Epithelial cell of umbilical artery (primary cell): ENCODE measurements around the gene PRKACB. TPM values are rescaled to one million over a fixed set of nuclear protein-coding genes. Genes with fewer than 3 reads are reported as not detected.

ENCODE experiments used
- total RNA-seq: library from RNA; depleted of rRNA; stranded (reverse); fragments of >200 nt; gene quantifications from 2 replicates; pipeline ENCODE4 v1.2.3, GENCODE V29; 2014

The PRKACB gene
- total RNA-seq: 86.4 and 101 TPM in 2 replicates

DNA sequence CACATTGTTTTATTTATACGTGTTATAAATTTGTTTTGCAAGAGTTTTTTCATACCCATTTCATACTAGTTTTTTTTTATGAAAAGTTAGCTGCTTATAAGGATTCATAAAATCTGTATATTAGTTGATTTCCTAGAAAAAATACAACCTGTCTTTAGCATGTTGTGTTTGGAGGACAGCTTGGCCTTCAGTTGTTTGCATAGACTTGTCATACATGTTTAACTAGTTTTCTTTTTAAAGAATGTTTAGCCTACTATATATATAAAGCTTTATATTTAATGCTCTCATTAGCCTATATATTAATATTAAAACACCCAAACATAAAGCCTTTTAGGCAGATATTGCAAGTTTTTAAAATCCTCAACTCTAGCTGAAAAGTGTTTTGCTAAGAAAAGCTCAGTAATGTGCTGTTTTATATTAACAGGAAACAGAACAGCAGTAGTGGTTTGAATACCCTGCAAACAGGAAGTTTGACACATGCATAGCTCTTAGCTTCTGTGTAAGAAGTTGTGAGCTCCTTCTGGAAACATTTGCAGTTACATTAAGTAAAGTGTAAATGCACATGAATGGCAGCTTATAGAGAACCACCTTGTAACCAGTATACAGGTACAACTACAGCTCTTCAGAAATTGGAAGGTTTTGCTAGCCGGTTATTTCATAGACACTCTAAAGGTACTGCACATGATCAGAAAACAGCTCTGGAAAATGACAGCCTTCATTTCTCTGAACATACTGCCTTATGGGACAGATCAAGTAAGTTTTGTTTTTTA is at the start of gene PRKACB:
Gene PRKACB (plus strand): TSS at position 476 of the 770 bp plus-strand sequence. CDS start 91 bp downstream, at position 567.

Other genes with a start within 250 kb of the PRKACB start
- 1.9 and 2.7 TPM in 2 replicates for gene TTLL7, start 145.1 kb upstream of the PRKACB start, total RNA-seq
- gene SAMD13, start 157.4 kb downstream of the PRKACB start, total RNA-seq: 3.6 and 5.2 TPM in 2 replicates